HG02938 (cell line): Measurements from ENCODE around the gene SPTA1.
"Not testable (repeated sequence)": the region's sequence is repeated elsewhere in the genome, so short reads cannot be mapped to it uniquely, and the experiment has no call there.

ENCODE experiments used
- ATAC-seq: cut with Tn5 transposase; IDR thresholded peaks from one replicate; pipeline ENCODE4 v1.9.1; 2021; ENCODE audit warnings: mild to moderate bottlenecking, moderate library complexity; ENCODE audit not compliant: unreplicated experiment

The SPTA1 gene

GRCh38 chr1:158686111-158687009 is at the start of gene SPTA1:
Gene SPTA1 (minus strand): TSS chr1:158686715. CDS start chr1:158686517, 198 bp downstream.
- ATAC-seq, result no peak

GRCh38 chr1:158735848-158736247 is 49.3 kb upstream of the SPTA1 start:
- no peak for ATAC-seq

- ATAC-seq, result no peak
Measured at GRCh38 chr1:158732524-158732923, 46.0 kb upstream of the SPTA1 start.

DNA sequence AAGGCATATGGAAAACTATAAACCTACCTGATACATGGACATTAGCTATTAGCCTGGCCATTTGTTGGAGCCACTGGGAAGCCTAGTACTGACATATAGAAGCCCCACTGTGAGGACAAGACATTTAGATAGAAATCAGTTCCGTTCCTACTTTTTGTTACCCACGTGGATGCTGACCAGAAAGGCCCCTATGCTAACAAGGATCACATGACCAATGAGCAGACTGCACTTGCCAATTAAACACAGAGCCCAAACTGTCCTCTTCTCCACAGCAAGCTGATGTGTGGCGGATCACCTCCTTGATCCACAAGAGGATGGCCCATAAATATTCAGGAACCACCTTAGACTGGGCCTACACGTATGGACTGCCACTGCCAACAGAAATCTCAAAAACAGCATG is 45.2 kb upstream of the SPTA1 start:
- ATAC-seq, result no peak

DNA sequence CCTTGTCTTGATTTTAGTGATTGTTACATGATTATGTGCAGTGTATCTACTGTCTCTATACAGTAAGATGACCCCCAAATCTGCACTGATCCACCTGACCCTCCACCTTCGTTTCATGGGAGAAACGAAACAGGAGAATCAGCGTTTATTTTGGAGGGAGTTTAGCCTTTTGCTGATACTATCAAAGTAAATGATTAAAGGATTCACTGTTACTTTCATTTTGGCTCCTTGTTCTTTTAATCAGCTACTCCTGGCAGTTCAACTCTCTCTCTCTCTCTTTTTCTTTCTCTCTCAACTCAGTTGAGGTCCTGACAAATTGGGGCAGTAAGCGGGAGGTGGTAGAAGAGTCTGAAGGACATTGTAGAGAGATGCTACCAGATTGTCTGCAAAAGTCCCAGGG is 43.9 kb upstream of the SPTA1 start:
- ATAC-seq, result no peak

GRCh38 chr1:158728510-158729225 is 42.2 kb upstream of the SPTA1 start:
- no peak for ATAC-seq

GRCh38 chr1:158724442-158724841 is 37.9 kb upstream of the SPTA1 start:
- ATAC-seq, result no peak

DNA sequence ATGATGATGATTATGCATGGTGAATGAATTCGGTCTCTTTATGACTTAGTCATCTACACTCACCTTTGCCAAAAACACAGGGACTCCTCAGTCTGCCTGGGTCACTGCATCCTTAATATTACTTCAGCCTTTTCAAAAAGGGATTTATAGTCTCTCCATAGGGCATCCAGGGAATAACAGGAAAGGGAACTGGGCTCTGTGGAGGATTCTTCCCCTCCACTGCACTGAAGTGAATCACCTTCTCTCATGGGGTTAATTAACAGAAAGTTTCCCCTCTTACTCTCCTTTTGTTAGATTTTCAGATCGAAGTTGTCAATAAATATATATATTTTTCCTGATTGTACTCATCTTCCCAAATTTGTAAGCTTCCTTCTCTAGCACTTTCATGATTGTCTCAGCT is 34.1 kb upstream of the SPTA1 start, which contains the start of gene OR6K3:
Gene OR6K3, minus strand, starts transcription at position 101 of the 400 bp plus-strand sequence. CDS start 2,605 bp downstream, outside the sequence.
- no peak for ATAC-seq

DNA sequence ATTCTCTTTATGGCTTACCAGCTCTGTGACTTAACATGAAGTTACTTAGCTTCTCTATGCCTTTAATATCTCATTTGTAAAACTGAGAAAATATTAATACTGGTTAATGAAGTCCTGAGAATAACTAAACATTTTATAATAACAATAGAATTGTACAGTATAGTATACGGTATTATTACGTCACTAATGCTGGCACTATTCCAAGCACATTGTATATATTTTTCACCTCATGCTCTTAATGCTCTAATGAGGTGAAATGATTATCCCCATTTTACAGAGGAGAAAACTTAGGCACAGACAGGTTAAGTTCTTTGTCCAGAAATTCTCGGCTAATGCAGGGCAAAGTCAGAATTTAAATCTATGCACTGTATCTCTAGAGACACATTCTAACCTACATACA is 33.1 kb upstream of the SPTA1 start:
- no peak for ATAC-seq

DNA sequence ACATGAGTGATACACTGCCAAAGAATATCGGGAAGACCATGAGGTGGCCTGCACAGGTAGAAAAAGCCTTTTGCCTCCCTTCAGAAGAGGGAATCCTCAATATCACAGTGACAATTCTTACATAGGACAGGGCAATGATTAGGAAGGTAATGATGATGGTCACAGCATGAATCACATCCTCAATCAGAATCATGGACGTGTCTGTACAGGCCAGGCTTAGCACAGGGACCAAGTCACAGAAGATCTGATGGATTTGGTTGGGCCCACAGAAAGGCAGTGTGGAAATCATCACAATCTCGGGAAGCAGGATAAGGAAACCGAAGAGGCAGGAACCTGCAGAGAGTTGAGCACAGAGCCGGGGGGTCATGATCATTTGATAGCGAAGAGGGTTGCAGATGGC is 30.8 kb upstream of the SPTA1 start:
- ATAC-seq, result no peak

DNA sequence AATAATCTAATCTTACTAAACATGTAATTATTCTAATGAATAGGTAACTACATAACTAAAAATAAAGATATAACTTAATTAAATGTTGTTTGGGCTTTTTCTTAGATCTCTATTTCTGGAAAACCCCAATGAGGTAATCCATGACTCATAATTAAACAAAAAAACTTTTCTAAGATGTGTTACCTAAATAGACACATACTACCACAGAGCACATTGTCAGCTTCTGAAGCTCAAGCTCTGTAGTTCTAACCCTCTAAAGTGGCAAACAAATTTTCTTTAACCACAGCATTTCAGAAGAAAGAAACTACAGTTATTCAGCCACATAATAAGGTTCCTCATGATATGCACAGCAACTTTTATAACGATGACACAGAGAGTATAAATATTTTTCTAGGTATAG is 29.8 kb upstream of the SPTA1 start:
- no peak for ATAC-seq

DNA sequence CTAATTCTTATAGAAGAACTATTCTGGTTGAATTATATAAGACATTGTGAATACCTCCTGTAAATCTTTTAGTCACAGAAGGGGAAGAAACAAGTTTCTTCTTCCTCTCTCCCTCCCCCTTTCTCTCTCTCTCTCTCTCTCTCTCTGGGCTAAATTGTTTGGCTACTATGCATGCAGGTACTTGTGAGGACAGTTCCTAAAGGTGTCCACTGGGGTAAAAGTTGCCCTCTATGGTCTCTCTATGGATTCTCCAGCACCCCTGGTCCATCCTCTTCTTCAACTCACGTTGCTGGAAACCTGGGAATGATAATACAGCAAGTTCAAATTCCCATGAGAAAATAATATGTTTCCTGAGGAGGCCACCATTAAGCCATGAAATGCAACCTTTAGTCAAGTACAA is 28.2 kb upstream of the SPTA1 start:
- ATAC-seq, result no peak

- no peak for ATAC-seq
Measured at GRCh38 chr1:158711098-158711497, 24.6 kb upstream of the SPTA1 start.

DNA sequence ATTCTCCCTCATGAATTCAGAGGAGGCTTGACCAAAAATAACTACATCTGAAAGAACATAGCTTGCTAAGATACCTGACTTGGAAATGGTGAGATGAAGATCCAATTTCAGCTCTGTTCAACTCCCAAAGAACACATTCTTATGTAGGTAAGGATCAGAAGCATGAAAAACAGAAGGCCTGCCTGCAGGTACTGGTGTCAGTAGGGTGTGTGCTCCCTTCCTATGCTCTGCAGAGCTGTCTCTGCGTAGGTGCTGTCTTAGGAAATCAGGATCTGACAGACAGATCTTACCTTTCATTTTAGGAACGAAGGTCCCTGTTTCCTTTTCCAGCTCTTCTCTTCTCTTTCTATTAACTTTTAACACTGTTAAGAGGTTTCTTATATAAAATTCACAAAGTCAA is 19.6 kb upstream of the SPTA1 start:
- no peak for ATAC-seq

DNA sequence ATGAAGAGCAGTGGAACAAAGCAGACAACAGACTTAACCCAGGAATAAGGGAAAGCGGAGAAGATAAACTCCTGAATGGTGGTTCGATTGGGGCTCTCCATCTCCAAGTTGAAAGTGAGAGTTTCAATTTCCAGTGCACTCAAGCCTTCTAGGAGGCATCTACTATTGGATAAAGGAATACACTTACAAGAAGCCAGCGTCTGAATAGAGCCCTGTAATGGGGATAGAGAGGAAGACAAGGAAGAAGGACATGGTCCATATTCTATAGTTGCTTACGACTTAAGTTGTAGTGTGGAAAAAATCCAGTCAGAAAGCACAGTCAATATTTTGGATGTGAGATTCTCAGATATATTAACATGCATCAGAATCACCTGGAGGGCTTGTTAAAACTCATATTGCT is 14.0 kb upstream of the SPTA1 start, which contains the start of gene OR6K2:
Gene OR6K2, minus strand, starts transcription at position 101 of the 400 bp plus-strand sequence. Its CDS starts 0 bp downstream, at position 101.
- no peak for ATAC-seq

- ATAC-seq, result no peak
Measured at GRCh38 chr1:158694596-158694995, 8.1 kb upstream of the SPTA1 start.

- ATAC-seq, result no peak
Measured at GRCh38 chr1:158692356-158692755, 5.8 kb upstream of the SPTA1 start.

DNA sequence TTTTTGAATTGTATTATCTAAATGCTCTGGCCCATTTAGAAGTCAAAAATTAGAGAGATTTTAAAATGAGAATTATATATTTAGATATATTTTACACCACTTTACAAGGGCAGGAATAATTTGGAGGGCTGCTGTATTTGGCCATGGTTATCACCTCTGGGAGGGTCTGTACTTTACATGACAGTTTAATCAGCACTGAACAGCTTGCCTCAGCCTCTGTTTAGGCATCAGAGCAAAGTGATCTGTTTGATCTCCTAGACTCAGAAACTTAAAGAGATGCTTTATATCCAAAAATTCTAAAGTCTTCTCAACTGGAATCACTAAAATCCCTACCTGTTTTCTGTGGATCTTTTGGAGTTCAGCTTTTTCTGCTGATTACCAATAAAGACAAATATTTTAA is 5.4 kb upstream of the SPTA1 start:
- ATAC-seq, result no peak

- not testable (repeated sequence) for ATAC-seq
Measured at GRCh38 chr1:158691149-158691548, 4.6 kb upstream of the SPTA1 start.

DNA sequence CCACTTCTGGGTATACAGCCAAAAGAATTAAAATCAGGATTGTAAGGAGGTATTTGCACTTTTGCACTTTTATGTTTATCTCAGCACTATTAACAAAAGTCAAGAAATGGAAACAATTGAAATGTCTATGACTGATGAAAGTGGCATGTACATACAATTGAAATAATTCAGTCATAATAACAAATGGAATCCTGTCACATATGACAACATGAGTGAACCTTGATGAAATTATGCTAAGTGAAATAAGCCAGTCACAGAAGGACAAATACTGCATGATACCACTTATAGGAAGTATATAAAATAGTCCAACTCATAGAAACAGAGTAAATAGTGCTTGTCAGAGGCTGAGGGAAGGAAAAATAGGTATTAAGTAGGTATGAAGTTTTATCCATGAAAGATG is 3.4 kb upstream of the SPTA1 start:
- no peak for ATAC-seq

DNA sequence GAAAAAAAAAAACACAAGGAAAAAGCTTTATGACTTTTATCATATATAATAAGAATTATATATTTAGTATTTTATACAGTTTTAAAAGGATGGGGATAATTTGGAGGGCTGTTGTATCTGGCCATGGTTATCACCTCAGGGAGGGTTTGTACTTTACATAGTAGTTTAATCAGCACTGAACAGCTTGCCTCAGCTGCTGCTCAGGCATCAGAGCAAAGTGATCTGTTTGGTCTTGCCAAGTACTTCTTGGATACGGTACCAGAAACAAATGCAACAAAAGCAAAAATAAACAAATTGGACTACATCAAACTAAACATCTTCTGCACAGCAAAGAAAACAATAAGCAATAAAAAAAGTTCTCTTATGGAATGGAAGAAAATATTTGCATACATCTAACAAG is 2.6 kb upstream of the SPTA1 start:
- no peak for ATAC-seq

GRCh38 chr1:158688343-158688742 is 1.8 kb upstream of the SPTA1 start:
- ATAC-seq, result not testable (repeated sequence)
